Superior temporal gyrus (tissue), 1 donor: ENCODE data around the gene PTP4A2.
A peak's percentile ranks its signal among the peaks of the same experiment; 100 is the strongest.

Source experiments
- DNase-seq: peaks from one replicate; pipeline ENCODE4 v3.0.0-alpha.2; 2016; ENCODE audit errors: extremely low spot score

The PTP4A2 gene

GRCh38 chr1:31938184-31938975, at the start of gene PTP4A2:
TSS of gene PTP4A2 (minus strand) at chr1:31938368. CDS start at chr1:31919065, 19,303 bp downstream.
- peak; percentile 92 for DNase-seq

DNA sequence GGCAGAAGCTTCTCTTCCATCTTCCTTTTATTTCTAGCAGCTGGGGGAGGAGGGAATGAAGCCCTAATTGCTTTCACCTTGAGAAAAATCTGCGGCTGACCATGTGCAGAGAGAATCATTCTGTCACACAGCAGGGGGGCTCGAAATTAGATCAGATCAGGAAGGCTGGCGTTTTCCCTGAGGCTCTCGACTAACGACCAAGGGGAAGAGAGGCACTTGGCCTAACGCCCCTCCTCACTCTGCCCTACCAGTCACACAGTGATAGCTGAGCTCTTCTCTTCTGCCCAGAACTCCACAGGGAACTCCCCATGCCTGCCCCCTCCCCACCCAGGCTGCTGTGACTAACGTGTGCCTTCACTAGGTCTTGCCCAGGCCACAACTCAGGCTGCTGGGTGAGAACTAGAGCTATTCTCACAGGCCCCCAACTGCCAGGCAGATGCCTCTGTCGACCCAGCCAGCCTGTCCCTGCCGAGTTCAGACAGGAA, 49.0 kb upstream of the PTP4A2 start:
- DNase-seq = no peak

- DNase-seq = no peak
Observed at GRCh38 chr1:31985430-31985829, 47.3 kb upstream of the PTP4A2 start.

DNA sequence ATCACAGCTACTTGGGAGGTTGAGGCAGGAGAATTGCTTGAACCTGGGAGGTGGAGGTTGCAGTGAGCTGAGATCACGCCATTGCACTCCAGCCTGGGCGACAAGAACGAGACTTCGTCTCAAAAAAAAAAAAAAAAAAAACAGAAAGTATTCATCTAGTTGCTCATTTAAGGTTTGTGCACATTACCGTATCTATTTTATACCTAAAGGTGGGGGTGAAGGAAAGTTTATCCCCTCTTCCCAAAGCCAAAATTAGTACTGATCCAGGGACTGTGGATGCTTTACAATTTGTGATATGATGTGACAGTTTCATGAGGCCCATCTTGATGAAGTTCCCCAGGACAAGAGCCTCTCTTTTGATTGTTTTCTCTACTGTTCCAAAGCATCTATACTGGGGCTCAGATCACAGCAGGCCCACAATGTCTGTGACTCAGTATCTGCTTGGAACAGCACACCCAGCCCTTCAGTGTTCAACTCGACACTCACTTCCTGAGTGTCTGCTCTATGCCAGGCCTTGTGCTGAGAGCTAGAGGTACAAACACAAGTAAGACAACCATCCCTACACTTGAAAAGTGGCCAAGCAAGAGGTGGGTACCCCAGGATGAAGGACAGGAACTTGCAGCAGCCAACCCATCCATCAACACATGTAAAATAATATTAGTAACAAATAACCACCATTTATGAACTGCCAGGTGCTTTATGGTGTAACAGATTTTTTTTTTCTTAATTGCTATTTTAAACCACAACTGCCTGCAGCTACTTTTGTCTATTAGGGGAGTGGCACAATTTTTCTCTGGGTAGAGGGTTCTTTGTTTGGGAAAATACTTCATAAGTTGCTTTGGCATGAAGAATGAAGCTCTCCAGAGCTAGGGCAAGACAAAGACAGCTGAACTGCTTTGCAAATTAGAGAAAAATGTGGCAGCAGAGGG, 46.5 kb upstream of the PTP4A2 start:
- DNase-seq = no peak

- no peak for DNase-seq
Observed at GRCh38 chr1:31981972-31982371, 43.8 kb upstream of the PTP4A2 start.

GRCh38 chr1:31981456-31981839, 43.3 kb upstream of the PTP4A2 start:
- DNase-seq = no peak

DNA sequence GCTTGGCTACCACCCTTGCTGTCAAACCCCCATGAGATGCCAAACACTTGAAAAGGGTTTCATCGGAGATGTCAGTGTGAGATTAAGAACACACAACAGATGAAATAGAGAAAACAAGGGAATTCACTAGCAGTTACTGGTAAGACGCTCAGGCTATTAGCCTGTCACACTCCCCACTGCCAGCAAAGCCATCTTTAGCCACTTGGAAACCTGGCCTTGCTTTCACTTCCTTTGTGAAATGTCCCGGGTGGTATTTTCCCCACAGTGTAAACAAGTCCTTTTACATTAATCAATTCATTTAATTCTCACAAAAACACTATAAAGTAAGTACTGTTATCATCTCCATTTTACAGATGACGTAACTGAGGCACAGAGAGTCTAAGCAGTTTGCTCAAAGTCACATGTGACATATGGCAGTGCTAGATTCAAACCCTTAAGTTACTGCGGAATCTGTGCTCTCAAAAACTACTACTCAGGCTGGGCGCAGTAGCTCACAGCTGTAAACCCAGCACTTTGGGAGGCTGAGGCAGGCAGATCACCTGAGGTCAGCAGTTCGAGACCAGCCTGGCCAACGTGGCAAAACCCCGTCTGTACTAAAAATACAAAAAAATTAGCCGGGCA, 42.8 kb upstream of the PTP4A2 start:
- DNase-seq = no peak

- DNase-seq = no peak
Observed at GRCh38 chr1:31978843-31979400, 40.8 kb upstream of the PTP4A2 start.

- no peak for DNase-seq
Observed at GRCh38 chr1:31977385-31978131, 39.4 kb upstream of the PTP4A2 start.

DNA sequence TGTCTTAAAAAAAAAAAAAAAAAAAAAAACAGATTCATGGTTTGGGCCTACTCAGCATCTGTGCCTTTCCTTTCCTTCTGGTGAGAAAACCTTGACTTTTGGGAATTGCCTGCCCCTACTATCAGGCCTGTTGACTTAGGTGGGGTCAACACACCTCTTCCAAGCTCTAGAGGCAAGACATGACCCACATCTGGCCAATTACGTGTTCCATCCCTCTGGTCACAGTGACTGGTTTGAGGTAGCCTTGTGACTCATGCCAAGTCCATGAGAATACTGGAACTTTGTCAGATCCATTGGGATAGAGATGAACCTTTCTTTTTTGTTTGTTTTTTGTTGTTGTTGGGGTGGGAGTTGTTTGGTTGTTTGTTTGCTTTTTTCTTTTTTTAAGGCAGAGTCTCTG, 38.2 kb upstream of the PTP4A2 start:
- no peak for DNase-seq

- no peak for DNase-seq
Observed at GRCh38 chr1:31970873-31971272, 32.7 kb upstream of the PTP4A2 start.

GRCh38 chr1:31961536-31961935, 23.4 kb upstream of the PTP4A2 start:
- no peak for DNase-seq

GRCh38 chr1:31959521-31960340, 21.6 kb upstream of the PTP4A2 start:
- no peak for DNase-seq

GRCh38 chr1:31957701-31958674, 19.8 kb upstream of the PTP4A2 start:
- DNase-seq = no peak

DNA sequence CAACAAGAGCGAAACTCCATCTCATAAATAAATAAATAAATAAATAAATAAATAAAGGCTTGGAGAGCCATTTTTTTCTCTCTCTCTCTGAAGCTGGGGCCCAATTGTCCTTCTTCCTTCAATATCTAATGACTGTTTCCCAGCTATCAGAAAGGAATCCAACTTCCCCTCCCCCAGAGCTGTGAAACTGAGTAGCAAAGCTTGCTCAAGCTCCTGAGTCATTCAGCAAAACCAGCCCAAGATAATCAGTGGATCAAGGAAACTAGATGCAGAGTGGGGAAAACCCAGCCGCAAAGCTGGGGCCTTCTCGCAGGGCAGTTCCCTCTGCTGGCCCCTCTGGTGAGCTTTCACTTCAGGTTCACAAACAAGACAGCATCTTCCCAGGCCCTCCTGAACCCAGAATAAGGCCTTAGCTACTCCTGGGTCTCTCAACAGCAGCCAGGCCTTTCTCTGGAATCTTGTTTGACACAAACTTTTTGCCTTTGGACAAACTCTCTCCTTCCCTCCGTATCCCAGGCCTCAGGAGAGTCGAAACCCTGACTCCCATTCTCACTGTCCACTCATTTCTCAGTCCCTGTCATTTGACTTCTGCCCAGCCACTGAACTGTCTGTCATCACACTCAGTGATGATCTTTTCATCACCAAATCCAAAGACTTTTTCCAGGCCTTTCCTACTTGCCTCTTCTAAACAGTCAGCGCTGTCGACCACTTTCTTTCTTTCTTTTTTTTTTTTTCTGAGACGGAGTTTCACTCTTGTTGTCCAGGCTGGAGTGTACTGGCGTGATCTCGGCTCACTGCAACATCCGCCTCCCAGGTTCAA, 18.0 kb upstream of the PTP4A2 start:
- DNase-seq = no peak

- DNase-seq = peak; percentile 18
Observed at GRCh38 chr1:31954607-31955283, 16.6 kb upstream of the PTP4A2 start.

- DNase-seq = no peak
Observed at GRCh38 chr1:31952825-31953220, 14.7 kb upstream of the PTP4A2 start.

- no peak for DNase-seq
Observed at GRCh38 chr1:31951276-31951675, 13.1 kb upstream of the PTP4A2 start.
